EL (cell line): Measurements from ENCODE around the gene MYLK3.
A peak's percentile ranks its signal among the peaks of the same experiment; 100 is the strongest.
"Not testable (repeated sequence)": the region's sequence is repeated elsewhere in the genome, so short reads cannot be mapped to it uniquely, and the experiment has no call there.

ENCODE experiments used
- DNase-seq: peaks from one replicate; pipeline ENCODE4 v3.0.0-alpha.2; 2016

The MYLK3 gene

DNA sequence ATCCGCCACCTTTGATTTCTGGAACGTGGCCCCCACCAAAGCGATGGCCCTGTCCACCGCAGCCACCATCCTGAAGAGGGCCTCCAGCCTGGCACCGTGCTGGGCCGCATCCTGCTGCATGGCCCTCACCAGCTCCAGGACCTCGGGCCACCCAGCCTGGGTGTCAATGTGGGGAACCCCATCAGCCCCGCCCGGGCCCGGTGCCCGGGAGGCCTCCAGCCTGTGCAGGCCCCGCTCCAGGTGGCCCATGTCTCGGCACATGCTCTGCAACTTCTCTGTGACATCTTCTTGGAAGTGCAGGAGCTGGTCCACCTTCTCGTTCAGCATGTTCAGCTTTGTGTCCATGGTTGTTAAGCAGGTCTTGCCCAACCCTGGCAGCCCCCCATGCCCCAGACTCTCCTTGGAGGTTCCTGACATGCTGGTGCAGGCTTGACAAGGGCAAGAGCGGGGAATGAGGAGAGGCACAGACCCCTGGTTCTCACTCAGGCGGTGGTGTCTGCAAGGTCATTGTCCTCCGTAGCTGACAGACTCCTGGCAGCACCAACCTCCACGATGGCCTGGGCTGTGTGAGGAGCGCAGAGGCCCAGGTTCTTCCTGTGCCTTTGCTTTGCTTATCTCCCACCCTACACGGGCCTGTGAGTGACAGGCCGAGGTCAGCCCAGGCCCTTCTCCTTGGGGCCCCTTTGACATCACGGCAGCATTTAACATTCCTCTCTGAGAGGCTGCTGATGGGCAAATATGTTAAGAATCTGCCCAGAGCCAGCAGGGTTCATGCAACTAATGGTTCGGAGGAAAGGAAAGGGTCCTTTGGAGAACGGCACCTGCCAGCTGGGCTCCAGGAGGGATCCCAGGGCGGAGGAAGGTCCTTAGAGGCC lies at the start of gene MYLK3:
MYLK3 (minus strand) TSS at position 568 of the 875 bp plus-strand sequence; CDS start at position 417, 151 bp downstream.
- DNase-seq, result peak; percentile 8

DNA sequence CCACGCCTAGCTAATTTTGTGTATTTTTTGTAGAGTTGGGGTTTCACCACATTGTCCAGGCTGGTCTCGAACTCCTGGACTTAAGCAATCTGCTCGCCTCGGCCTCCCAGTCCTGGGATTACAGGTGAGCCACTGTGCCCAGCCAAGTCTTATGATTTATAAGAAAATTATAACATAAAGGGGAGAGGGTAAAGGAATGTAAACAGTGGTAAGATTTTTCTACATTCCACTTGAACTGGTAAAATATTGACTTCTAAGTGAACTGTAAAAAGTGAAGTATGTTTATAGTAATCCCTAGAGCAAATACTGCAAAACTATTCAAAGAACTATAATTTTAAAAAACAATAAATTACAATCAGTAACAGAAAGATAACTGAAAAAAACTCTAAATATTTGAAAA lies 49.4 kb upstream of the MYLK3 start:
- DNase-seq, result no peak

DNA sequence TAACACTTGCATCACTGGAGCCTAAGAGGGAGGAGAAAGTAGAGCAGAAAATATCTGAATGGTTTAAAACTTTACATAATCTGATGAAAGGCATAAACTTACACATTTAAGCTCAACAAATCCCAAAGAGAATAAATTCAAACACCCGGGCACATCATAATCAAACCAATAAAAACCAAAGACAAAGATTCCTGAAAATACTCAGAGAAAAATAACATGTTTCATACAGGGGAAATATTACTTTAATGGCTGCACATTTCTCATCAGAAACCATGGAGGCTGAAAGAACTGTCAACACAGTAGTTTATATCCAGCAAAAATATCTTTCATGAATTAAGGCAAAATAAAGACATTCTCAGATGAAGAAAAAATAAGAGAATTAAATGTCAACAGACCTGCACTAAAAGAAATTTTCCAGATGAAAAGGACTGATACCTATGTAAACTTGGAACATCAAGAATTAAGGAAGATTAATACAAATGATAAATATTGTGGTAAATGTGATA lies 48.7 kb upstream of the MYLK3 start:
- DNase-seq, result no peak

DNA sequence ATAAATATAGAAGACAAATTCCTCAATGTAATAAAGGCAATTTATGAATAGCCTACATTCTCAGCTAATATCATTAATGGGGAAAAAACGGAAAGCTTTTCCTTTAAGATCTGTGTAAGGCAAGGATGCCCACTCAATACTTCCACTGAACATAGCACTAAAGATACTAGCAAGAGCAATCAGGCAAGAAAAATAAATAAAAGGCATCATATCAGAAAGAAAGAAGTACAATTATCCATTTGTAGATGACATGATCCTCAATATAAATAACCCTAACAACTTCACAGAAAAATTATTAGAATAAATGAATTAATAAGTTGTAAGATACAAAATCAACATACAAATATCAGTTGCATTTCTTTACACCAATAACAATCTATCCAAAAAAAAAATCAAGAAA lies 45.7 kb upstream of the MYLK3 start:
- DNase-seq, result no peak

DNA sequence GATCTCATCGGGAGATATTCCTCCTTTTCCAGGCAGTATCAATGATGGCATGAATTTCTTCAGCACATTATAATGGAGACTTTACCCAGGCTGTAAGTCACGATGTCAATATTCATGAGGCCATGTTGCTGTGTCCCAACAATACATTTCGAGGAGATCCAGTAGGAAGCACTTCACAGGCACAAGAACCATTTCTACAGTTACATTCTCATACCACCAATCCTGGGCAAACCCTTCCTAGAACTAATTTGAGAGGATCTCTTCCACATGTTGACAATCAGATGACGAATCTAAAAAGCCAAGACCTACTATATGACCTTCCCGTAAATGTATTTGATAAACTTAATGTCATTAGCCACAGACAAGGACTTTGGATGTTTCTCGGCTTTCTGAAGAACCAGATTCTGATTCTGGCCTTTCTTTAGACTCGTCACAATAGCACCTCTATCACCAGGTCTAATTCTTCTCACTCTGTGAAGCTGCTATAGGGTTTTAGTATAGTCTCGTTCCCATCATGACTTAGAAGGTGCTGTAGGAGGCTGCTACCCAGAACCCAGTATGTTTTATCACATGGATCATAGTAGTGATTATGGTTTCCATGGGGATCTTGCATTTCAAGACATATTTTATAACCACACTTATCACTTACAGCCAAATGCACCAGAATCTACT lies 42.6 kb upstream of the MYLK3 start:
- no peak for DNase-seq

DNA sequence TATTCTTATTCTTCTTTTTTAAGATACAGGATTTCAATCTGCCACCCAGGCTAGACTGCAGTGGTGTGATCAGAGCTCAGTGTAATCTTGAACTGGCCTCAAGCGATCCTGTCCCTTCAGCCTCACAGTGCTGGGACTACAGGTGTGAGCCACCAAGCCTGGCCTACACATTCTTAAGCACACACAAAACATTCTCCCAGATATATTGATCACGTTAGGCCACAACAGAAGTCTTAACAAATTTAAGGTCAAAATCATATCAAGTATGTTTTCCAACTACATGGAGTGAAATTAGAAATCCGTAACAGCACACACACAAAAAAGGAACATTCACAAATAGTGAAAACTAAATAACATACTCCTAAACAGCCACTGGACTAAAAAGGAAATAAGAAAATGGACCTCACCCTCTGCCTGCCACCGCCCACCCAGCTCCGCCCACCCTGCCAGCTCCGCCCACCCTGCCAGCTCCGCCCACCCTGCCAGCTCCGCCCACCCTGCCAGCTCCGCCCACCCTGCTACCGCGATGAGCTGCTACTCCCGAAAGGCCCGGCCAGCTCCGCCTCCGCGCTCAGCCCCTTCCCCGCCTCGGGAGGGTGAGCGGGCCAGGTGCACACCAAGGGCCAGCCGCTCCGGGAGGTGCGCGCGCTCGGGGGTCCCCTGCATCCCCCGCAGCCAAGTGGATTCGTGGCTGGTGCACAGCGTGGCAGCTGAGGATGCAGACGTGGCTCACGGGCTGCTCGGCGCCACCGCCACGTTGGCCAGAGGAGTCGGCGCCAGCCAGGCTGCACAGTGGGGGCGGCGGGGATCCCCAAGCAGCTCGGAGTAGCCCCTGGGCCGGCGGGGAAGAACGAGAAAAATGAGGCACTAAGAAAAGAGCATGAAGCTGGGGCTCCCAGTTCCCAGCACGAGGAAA lies 41.6 kb upstream of the MYLK3 start:
- peak; percentile 54 for DNase-seq

DNA sequence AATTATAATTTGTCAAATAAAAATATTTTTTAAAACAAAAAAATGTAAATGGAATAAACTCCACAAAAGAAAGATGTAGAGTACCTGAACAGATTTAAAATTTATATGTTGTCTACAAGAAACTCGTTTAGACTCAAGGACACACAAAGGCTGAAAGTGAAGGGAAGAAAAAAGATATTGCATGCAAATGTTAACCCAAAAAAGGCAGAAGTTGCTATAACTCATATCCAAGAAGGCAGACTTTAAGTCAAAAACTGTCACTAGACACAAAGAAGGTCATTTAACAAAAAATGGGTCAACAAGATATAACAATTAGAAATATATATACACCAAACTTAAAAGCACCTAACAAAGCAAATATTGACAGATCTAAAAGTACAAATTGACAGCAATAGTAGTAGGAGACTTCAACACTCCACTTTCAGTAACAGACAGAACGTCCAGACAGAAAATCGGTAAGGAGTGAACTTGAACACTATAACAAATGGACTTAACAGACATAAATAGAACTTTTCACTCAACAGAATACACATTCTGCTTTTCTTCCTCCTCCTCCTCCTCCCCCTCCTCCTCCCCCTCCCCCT lies 40.8 kb upstream of the MYLK3 start:
- DNase-seq, result no peak

DNA sequence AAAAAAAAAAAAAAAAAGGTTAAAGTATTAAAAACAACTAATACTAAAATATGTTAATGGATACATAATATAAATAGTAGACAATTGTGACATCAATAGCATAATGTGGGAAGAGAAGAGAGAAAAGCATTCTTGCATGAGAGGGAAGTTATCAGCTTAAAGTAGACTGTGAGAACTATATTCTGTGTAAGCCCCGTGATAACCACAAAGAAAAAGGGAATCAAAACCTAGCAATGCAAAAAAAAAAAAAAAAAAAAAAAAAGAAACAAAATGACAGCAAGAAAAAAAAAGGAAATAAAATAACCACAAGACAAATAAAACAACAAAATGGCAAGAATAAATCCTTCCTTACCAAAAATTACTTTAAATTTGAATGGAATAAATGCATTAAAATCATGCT lies 39.8 kb upstream of the MYLK3 start:
- DNase-seq, result no peak

DNA sequence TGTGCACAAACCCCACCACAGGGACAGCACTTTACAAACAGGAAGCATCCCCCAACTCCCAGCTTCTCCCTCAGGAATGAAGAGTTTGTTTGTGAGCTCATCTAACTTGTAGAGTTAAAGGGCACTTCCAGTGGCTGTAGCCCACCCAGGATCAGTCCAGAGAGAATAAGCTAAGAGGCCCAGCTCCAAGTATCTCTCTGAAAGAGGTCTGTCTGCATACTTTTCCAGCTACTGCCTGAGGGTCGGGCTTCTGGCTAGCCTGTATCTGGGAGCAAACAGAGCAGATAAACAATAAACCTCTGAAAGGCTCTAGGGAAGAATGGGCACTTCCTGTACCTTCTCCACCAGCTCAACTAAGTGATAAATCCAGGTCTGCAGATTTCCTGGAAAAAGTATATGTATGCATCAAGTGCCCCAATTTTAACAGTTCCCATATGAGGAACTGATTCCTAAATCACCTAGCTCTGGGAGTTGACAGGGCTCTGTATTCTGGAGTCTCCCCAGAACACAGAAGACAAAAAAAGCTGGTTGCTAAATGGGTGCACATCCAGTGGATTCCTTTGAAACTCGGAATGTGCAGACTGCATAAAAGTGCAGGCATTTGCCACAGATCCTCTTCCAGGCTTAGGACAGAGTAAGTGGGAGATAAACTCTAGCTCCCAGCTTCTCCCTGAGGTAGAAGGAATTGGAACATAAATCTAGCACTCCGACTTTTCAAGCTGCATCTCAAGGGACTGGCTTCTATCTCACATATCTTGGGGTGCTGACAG lies 37.1 kb upstream of the MYLK3 start:
- DNase-seq, result no peak

DNA sequence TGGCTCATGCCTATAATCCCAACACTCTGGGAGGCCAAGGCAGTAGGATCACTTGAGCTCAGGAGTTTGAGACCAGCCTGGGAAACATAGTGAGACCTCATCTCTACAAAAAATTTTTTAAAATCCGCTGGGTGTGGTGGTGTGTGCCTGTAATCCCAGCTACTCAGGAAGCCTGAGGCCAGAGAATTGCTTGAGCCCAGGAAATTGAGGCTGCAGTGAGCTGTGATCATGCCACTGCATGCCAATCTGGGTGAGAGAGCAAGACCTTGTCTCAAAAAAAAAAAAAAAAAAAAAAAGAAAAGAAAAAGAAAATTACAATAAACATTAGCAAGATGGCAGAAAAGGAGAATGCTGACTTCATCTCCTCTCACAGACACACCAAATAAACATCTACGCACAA lies 36.4 kb upstream of the MYLK3 start:
- not testable (repeated sequence) for DNase-seq

DNA sequence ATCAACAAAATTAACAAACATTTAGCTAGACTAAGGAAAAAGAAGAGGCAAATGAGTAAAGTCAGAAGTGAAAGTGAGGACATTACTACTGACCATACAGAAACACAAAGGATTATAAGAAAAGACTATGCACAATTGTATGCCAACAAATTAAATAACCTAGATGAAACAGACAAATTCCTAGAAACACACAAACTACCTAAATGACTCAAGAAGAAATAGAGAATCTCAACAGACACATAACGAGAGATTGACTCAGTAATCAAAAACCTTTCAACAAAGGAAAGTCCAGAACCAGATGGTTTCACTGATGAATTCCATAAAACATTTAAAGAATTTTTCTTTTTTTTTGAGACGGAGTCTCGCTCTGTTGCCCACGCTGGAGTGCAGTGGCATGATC lies 35.7 kb upstream of the MYLK3 start:
- no peak for DNase-seq

DNA sequence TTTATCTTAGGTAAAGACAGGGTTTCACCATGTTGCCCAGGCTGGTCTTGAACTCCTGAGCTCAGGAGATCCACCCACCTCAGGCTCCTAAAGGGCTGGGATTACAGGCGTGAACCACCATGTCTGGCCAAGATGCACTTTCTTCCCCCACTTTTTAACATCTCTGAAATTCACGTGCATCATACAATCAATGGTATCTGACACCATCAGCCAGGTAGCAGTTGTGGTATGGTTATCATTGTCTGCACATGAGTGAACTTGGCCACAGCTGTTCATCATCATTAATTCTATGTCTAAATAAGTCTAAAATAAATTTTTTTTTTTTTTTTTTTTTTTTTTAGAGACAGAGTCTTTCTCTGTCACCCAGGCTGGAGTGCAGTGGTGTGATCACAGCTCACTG lies 34.2 kb upstream of the MYLK3 start:
- DNase-seq, result no peak

DNA sequence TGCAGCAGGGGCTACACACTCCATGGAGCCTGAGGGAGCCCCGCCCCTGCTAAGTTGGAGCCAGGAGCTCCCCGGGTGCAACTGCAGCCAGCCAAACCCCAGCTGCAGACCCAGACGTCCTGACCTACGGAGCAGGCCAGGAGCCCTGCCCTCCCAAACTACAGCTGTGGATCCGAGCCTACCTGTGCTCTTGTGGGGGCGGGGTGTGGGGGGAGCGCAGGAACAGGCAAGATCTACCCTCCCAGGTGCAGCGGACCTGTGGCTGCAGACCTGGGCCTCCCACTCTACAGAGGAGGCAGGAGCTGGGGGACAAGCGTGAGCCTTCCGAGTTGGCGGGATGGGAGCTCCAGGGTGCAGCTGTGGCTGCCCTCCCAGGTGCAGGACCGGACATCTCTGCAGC lies 29.7 kb upstream of the MYLK3 start:
- no peak for DNase-seq

DNA sequence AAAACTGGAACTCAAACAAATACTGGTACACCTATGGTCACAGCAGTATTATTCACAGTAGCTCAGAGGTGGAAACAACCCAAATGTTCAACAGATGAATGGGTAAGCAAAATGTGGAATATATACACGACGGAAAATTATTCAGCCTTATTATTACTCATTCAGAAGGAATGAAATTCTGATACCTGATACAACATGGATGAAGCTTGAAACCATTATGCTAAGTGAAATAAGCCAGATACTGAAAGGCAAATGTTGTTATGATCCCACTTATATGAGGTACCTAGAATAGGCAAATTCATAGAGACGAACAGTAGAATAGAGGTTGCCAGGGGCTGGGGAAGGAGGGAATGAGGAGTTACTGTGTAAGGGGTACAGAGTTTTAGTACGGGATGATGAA lies 27.1 kb upstream of the MYLK3 start:
- no peak for DNase-seq

DNA sequence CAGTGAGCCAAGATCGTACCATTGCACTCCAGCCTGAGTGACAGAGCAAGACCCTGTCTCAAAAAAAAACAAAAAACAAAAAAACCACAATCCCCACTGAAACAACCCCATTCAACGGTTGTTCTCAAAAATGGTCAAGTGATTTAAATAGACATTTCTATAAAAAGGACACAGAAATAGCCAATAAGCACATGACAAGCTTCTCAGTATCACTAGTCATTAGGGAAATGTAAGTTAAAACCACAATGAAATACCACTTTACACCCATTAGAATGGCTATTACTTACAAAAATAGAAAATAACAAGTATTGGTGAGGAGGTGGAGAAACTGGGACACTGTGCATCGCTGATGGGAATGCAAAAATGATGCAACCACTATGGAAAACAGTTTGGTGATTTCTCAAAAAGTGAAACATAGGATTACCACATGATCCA lies 26.6 kb upstream of the MYLK3 start:
- no peak for DNase-seq

DNA sequence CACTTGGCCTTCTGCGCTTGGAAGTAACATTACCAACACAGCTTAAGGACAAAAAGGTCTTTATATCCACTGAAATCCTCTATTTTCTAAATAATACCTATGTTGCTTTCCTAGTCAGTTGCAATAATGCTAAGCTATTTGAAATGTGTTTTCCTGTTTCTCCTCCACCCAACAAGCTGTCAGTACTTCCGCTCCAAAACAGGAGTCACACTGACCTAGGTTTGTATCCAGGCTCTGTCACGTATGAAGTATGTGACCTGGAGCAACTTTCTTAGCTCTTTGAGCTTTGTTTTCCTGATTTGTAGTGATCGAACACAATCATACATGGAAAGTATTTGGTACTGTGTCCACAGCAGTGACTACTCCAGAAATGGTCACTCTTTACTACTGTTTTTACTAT lies 24.3 kb upstream of the MYLK3 start:
- DNase-seq, result no peak

DNA sequence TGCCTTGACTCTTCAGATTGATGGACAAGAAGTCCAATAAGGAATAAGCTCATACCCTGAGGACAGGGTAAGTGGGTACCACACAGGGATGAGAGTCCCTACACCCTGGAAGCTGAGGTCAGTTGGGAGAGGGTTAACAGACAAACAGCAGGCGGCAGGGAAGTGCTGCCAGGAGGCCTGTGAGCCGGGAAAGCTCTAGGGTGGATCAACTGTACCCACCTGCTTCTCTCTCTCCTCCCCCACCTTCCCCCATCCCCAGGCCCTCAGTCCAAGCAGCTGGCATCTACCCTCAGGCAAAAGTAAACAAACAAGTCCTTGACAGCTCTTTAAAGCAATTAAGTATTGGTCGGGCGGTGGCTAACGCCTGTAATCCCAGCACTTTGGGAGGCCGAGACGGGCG lies 20.7 kb upstream of the MYLK3 start:
- DNase-seq, result no peak

DNA sequence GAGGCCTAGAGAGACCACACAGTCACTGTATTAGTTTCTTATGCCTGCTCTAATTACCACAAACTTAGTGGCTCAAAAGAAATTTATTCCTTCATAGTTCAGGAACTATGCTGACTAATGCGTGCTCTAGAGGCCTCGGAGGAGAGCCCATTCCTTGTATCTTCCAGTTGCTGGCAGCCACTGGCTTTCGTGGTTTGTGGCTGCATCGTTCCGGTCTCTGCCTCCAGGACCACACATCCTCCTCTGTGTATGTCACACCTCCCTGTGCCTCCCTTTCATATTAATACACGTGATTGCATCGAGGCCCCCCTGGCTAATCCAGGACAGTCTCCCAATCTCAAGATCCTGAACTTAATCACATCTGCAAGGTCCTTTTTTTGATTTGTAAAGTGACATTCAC lies 16.9 kb upstream of the MYLK3 start:
- DNase-seq, result peak; percentile 61

DNA sequence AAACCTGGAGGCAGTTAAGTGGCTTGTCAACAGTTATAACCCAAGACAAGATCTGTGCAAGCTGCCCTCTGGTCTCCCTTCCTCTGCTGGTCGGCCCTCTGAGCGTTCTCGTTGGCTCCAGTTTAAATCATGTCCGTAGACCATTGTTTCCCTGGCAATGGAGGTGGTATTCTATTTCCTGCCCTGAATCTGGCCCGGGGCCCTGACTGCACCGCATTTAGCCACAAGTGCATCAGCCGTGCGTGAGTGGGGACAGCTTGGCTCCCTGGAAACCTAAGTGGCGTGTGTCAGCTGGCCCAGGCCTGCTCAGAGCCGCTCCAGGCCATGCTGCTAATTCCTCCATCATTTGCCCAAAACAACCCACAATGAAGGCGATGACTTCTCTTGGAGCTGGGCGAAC lies 15.0 kb upstream of the MYLK3 start:
- DNase-seq, result no peak

DNA sequence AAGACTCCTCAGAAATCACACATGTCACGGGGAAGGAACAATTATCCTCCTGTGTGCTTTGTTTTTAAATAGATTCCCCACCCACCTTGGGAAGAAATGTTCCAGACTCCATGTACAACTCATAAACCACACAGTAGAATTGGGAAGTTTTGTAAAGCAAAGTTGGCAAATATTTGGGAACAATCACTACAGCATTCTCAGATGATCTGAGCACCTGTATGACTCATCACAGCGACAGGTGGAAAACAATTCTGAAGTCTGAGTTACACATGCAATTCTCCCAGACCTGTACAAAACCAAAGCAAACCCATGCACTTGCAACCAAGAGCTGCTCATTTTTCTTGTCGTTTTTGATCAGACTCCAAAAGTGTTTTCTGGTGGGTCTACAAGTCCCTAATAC lies 14.4 kb upstream of the MYLK3 start:
- DNase-seq, result no peak

DNA sequence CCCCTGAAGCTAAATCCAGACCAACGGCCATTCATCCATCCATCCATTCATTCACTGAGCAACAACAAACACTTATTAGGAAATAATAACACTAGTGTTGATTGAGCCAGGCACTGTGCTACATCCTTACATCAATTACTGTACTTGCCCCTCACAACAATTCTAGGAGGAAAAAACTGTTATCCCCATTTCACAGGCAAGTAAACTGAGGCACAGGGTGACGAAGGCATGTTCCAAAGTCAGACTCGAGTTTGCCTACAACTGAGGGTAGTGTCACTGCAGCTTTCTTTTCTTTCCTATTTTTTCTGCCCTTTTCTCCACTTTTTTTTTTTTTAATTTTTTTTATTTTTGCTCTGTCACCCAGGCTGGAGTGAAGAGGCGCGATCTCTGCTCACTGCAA lies 11.2 kb upstream of the MYLK3 start:
- no peak for DNase-seq
